Measurements from ENCODE around the gene ERBB2.

ERBB2 gene

DNA sequence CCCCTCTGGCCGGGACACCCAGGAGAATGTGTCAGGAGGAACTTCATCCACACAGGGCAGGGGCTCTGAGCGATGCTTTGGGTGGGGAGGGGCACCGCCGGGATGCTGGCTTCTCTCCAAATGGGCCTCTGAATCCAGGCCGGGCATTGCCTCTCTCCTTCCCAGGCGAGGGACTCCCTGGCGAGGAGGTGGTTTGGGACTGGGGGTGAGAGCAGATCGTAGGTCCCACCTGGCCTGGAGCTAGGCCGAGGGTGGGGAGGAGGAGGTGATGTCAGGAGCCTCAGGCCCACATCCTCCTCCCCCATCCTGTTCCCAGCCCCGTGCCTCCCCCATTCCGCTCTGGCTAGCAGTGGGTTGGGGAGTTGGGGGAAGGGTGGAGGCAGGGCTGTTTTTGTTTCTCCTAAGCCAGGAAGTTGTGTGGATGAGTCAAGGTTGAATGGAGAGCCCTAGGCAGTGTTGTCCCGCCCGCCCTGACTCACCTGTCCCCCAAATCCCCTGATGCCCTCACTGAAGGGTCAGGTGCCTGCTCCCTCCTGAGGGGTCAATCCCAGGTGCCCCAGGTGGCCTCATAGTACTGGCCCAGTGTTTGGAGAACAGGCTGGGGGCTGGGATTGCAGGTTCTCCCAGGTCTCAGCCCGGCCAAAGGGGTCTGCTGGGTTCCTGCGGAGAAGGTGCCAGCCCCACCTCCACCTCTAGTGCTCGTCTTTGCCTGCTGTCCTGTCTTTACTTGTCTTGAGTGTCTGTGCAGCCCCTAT, 40.7 kb downstream of the ERBB2 start:
- Histone ChIP-seq H3K4me3 (IDR thresholded peaks at IDR 0.05; ENCODE audit: insufficient read depth, low read depth, low read length) (no peak overlapping the region), H3K27me3 (ENCODE audit: insufficient read depth, low read depth) (no peaks in the 10 kb centered on the region), H2AFZ (ENCODE audit: low read depth) (no peak overlapping the region), H3K79me2 (ENCODE audit: insufficient read depth, low read depth) (no peaks in the 10 kb centered on the region), H3K9ac (no peak overlapping the region), H3K27ac (no peak overlapping the region), H3K36me3 (ENCODE audit: insufficient read depth) (no peaks in the 10 kb centered on the region), H4K20me1 (ENCODE audit: insufficient read depth) (no peaks in the 10 kb centered on the region), H3K4me2 (no peak overlapping the region), H3K4me1 (ENCODE audit: low read depth, poor library complexity, severe bottlenecking) (peaks cover 27% of the 10 kb centered on the region)
- TF ChIP-seq CTCF (conservative IDR thresholded peaks at IDR 0.05; ENCODE audit: low read depth, low read length), result no peak

DNA sequence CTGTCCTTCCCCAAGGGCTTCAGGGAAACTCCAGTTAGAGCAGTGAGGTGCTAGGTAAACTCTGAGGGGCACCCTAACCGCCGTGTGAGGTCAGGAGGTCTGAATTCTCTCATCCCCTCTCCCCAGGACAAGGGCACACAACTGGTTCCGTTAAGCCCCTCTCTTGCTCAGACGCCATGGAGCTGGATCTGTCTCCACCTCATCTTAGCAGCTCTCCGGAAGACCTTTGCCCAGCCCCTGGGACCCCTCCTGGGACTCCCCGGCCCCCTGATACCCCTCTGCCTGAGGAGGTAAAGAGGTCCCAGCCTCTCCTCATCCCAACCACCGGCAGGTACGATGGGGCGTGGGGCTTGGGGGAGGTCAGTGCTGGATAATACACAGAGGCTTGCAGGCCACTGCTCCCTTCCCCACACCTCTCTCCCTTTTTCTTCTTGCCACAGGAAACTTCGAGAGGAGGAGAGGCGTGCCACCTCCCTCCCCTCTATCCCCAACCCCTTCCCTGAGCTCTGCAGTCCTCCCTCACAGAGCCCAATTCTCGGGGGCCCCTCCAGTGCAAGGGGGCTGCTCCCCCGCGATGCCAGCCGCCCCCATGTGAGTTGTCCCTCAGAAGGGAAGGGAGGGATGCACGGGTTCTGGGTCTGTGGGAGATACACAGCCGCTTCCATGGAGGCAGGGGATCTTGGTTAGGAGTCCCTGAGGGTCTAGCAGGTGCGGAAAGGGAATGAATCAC, 42.4 kb downstream of the ERBB2 start:
- H3K27me3 ChIP-seq (ENCODE audit: insufficient read depth, low read depth), result no peaks in the 10 kb centered on the region
- H2AFZ ChIP-seq (ENCODE audit: low read depth), result no peak overlapping the region
- H3K9ac ChIP-seq, result no peak overlapping the region
- TF ChIP-seq CTCF (conservative IDR thresholded peaks at IDR 0.05; ENCODE audit: low read depth, low read length), result no peak
- no peaks in the 10 kb centered on the region for H4K20me1 ChIP-seq (ENCODE audit: insufficient read depth)
- peaks cover 19% of the 10 kb centered on the region for H3K4me1 ChIP-seq (ENCODE audit: low read depth, poor library complexity, severe bottlenecking)
- no peak overlapping the region for H3K4me2 ChIP-seq
- no peak overlapping the region for H3K4me3 ChIP-seq (IDR thresholded peaks at IDR 0.05; ENCODE audit: insufficient read depth, low read depth, low read length)
- H3K27ac ChIP-seq, result no peak overlapping the region
- no peaks in the 10 kb centered on the region for H3K79me2 ChIP-seq (ENCODE audit: insufficient read depth, low read depth)
- no peaks in the 10 kb centered on the region for H3K36me3 ChIP-seq (ENCODE audit: insufficient read depth)

DNA sequence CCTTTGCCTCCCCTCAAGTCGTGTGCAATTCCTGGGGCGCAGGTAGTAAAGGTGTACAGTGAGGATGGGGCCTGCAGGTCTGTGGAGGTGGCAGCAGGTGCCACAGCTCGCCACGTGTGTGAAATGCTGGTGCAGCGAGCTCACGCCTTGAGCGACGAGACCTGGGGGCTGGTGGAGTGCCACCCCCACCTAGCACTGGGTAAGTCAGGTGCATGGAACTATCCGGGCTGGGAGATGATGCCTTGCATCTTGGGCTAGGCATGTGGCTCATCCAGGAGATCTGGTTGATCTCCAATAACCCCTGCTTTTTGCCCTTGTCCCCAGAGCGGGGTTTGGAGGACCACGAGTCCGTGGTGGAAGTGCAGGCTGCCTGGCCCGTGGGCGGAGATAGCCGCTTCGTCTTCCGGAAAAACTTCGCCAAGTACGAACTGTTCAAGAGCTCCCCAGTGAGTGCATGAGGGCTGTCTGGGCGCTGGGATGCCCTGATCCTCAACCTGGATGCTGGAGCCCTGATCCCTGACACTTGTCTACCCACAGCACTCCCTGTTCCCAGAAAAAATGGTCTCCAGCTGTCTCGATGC, 43.1 kb downstream of the ERBB2 start:
- Histone ChIP-seq H3K4me3 (IDR thresholded peaks at IDR 0.05; ENCODE audit: insufficient read depth, low read depth, low read length) (no peak overlapping the region), H3K36me3 (ENCODE audit: insufficient read depth) (no peaks in the 10 kb centered on the region), H4K20me1 (ENCODE audit: insufficient read depth) (no peaks in the 10 kb centered on the region), H2AFZ (ENCODE audit: low read depth) (no peak overlapping the region), H3K27me3 (ENCODE audit: insufficient read depth, low read depth) (no peaks in the 10 kb centered on the region), H3K79me2 (ENCODE audit: insufficient read depth, low read depth) (no peaks in the 10 kb centered on the region), H3K4me2 (no peak overlapping the region), H3K4me1 (ENCODE audit: low read depth, poor library complexity, severe bottlenecking) (peaks cover 13% of the 10 kb centered on the region), H3K27ac (no peak overlapping the region), H3K9ac (no peak overlapping the region)
- TF ChIP-seq CTCF (conservative IDR thresholded peaks at IDR 0.05; ENCODE audit: low read depth, low read length), result no peak

DNA sequence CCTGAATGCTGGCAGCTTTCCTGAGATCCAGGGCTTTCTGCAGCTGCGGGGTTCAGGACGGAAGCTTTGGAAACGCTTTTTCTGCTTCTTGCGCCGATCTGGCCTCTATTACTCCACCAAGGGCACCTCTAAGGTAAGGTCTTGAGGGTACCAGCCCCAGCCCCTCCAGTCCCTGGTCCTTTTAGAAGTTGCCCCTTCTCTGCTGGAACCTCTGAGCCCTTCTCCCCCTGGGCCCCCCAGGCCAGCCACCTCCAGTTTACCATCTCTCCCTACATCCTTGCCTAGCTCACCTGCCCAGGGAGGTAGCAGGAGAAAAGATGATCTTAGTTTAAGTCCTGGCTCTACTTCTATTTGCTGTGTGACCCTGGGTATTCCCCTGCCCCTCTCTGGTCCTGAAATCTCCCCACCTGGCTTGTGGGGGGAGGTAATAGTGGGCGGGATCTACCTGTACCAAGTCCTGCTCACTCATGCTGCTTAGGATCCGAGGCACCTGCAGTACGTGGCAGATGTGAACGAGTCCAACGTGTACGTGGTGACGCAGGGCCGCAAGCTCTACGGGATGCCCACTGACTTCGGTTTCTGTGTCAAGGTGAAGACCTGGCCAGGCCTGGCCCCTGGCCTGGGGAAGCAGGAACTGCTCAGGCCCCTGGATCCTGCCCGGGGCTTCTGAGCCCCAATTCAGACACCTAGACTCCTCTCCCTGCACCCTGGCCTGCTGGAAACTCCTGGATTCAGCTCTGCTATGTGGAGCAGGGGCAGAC, 44.4 kb downstream of the ERBB2 start:
- no peaks in the 10 kb centered on the region for H3K27me3 ChIP-seq (ENCODE audit: insufficient read depth, low read depth)
- no peak overlapping the region for H3K27ac ChIP-seq
- no peak overlapping the region for H3K4me2 ChIP-seq
- no peaks in the 10 kb centered on the region for H3K36me3 ChIP-seq (ENCODE audit: insufficient read depth)
- H3K79me2 ChIP-seq (ENCODE audit: insufficient read depth, low read depth), result no peaks in the 10 kb centered on the region
- no peak overlapping the region for H3K4me3 ChIP-seq (IDR thresholded peaks at IDR 0.05; ENCODE audit: insufficient read depth, low read depth, low read length)
- H3K4me1 ChIP-seq (ENCODE audit: low read depth, poor library complexity, severe bottlenecking), result peaks cover 3% of the 10 kb centered on the region
- H3K9ac ChIP-seq, result no peak overlapping the region
- TF ChIP-seq CTCF (conservative IDR thresholded peaks at IDR 0.05; ENCODE audit: low read depth, low read length), result no peak
- H2AFZ ChIP-seq (ENCODE audit: low read depth), result no peak overlapping the region
- no peaks in the 10 kb centered on the region for H4K20me1 ChIP-seq (ENCODE audit: insufficient read depth)
